Measurements from ENCODE around the gene BRF1. TPM values are rescaled to one million over a fixed set of nuclear protein-coding genes. Genes with fewer than 3 reads are reported as not detected.

Gene BRF1
- total and polyA plus RNA-seq, 2 of the 8 experiments (the other 6 are each of a cell fraction or from before 2014, with no cell fraction given): 7.7 to 18.3 TPM

- Histone ChIP-seq H4K20me1 (replicated peaks in 1 of 2; ENCODE audit: control insufficient read depth in 1 of 2, insufficient read depth in 2 of 2, low read length in 2 of 2) (peaks cover 2 to 10% of the 10 kb centered on the region in 2 experiments), H3K4ac (replicated peaks; ENCODE audit: insufficient read length, low read depth, low read length) (no peak overlapping the region), H3K27me3 (replicated peaks in 1 of 4; ENCODE audit: control insufficient read depth in 3 of 4, extremely low read depth in 1 of 4, insufficient read depth in 3 of 4, low read length in 3 of 4) (no peaks in the 10 kb centered on the region), H3K4me3 (ENCODE audit: extremely low read depth in 1 of 4, insufficient read depth in 2 of 4, low read depth in 3 of 4, low read length in 4 of 4) (no peak overlapping the region), H2BK120ac (replicated peaks; ENCODE audit: low read depth, low read length) (no peak overlapping the region), H2BK12ac (ENCODE audit: low read depth, low read length) (no peak overlapping the region), H3K23me2 (ENCODE audit: low read depth, low read length) (no peaks in the 10 kb centered on the region), H4K91ac (replicated peaks; ENCODE audit: insufficient read length, low read length) (no peak overlapping the region), H3K23ac (ENCODE audit: insufficient read length) (no peak overlapping the region), H2BK15ac (ENCODE audit: low read length) (no peak overlapping the region), H2AK5ac (ENCODE audit: low read depth, low read length) (no peak overlapping the region), H3K79me2 (ENCODE audit: control insufficient read depth in 1 of 2, insufficient read depth in 2 of 2, low read length in 2 of 2) (no peaks in the 10 kb centered on the region), H3K4me1 (replicated peaks in 1 of 4; ENCODE audit: control insufficient read depth in 3 of 4, insufficient read depth in 4 of 4, low read length in 3 of 4) (no peaks in the 10 kb centered on the region), H3K56ac (replicated peaks; ENCODE audit: insufficient read length, low read depth, low read length) (no peak overlapping the region), H2AFZ (ENCODE audit: low read length) (no peak overlapping the region), H3K4me2 (ENCODE audit: insufficient read depth in 1 of 2, low read depth in 2 of 2, low read length in 2 of 2) (no peak overlapping the region), H4K5ac (ENCODE audit: insufficient read length, low read depth, low read length) (no peak overlapping the region), H3K18ac (ENCODE audit: extremely low read depth, low read length) (no peak overlapping the region), H3K79me1 (ENCODE audit: low read depth, low read length) (no peaks in the 10 kb centered on the region; the same call in none of the 2 replicates), H3K9ac (replicated peaks in 1 of 4; ENCODE audit: extremely low read depth in 1 of 4, low read depth in 3 of 4, low read length in 3 of 4) (no peak overlapping the region), H3K9me3 (ENCODE audit: insufficient read depth in 2 of 2, low read depth in 1 of 2, low read length in 1 of 2) (no peaks in the 10 kb centered on the region), H3K36me3 (ENCODE audit: control insufficient read depth in 2 of 4, insufficient read depth in 4 of 4, low read length in 3 of 4) (no peaks in the 10 kb centered on the region; a peak in 2 of 8 replicates), H3K14ac (ENCODE audit: insufficient read length) (no peak overlapping the region), H2BK20ac (ENCODE audit: low read length) (no peak overlapping the region), H3K27ac (ENCODE audit: low read depth, low read length) (no peak overlapping the region), H4K8ac (ENCODE audit: extremely low read depth, insufficient read depth, low read length) (no peak overlapping the region), H2BK5ac (ENCODE audit: low read depth, low read length) (no peak overlapping the region)
- 75% methylated on average over 6 of the region's 6 CpGs; no CpG with 5 or more reads in 1 of the 2 experiments for WGBS, 2 experiments (ENCODE audit: extremely low coverage in 1 of 2, insufficient coverage in 1 of 2, insufficient read length in 1 of 2, insufficient replicate concordance in 2 of 2, low coverage in 1 of 2, low lambda C conversion rate in 2 of 2, missing lambda C conversion rate in 1 of 2)
- ChIA-PET POLR2A (ENCODE audit: partially characterized antibody) (interaction anchor here (0.6 kb wide), 1 partner anchor 129 kb away, joined by 3 read pairs; no protein-coding TSS in a partner anchor), CTCF (ENCODE audit: partially characterized antibody) (interaction anchor here (1.2 to 1.3 kb wide), 2 partner anchors 13 to 36 kb away, joined by 3 to 4 read pairs; no protein-coding TSS in a partner anchor)
- FAIRE-seq: no peak
- no peak for DNase-seq (ENCODE audit: low read depth in 1 of 2, low spot score in 2 of 2)
These were observed 45.7 kb downstream of the BRF1 start for GRCh38 chr14:105255021-105255507.
